ENCODE data around the gene PTPRE. TPM values are rescaled to one million over a fixed set of nuclear protein-coding genes. Genes with fewer than 3 reads are reported as not detected.

PTPRE gene
- total RNA-seq, 1 experiment from 2014 or later, result 11.6 TPM

DNA sequence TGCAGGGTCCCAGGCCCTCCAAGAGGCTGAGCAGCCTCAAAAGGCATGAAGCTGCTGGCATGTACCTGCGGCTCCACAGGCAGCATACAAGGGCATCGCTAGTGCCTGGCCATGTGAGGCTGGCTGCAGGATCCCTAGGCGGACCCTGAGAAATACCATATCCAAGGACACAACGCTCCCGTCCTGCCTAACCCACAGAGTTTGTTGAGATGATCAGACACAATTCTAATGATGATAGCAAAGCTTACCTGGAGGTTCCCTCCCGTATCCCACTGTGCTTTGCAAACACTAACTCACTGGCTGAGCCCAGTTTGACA is 31.5 kb upstream of the PTPRE start:
- intact Hi-C loops (cut with micrococcal nuclease; ENCODE audit: unreplicated experiment), result no loop called here
- peaks cover 23% of the 10 kb centered on the region for H3K27me3 ChIP-seq (replicated peaks; ENCODE audit: insufficient read depth, low read depth, low read length, poor library complexity)
- TF ChIP-seq, protein P1, sequence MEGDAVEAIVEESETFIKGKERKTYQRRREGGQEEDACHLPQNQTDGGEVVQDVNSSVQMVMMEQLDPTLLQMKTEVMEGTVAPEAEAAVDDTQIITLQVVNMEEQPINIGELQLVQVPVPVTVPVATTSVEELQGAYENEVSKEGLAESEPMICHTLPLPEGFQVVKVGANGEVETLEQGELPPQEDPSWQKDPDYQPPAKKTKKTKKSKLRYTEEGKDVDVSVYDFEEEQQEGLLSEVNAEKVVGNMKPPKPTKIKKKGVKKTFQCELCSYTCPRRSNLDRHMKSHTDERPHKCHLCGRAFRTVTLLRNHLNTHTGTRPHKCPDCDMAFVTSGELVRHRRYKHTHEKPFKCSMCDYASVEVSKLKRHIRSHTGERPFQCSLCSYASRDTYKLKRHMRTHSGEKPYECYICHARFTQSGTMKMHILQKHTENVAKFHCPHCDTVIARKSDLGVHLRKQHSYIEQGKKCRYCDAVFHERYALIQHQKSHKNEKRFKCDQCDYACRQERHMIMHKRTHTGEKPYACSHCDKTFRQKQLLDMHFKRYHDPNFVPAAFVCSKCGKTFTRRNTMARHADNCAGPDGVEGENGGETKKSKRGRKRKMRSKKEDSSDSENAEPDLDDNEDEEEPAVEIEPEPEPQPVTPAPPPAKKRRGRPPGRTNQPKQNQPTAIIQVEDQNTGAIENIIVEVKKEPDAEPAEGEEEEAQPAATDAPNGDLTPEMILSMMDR (conservative IDR thresholded peaks at IDR 0.05; ENCODE audit: low read depth, low read length), result no peak
- no peak for TF ChIP-seq EZH2 (IDR thresholded peaks at IDR 0.05; ENCODE audit: borderline replicate concordance, low read depth, low read length, poor library complexity, severe bottlenecking)
- no peak overlapping the region for H3K27ac ChIP-seq (ENCODE audit: low read depth, low read length, poor library complexity, severe bottlenecking)
- H3K4me1 ChIP-seq (ENCODE audit: insufficient read depth, low read length, poor library complexity, severe bottlenecking), result no peaks in the 10 kb centered on the region
- H3K9me3 ChIP-seq (ENCODE audit: low read depth, low read length, poor library complexity, severe bottlenecking), result no peaks in the 10 kb centered on the region
- no peaks in the 10 kb centered on the region for H3K36me3 ChIP-seq (ENCODE audit: insufficient read depth, low read length, poor library complexity, severe bottlenecking)
- DNase-seq (ENCODE audit: low spot score), result no peak
- BruUV-seq (replicated peaks), result no TSS peak
- POLR2A ChIA-PET (ENCODE audit: low non-redundant PET), result no interaction called here
- H3K4me3 ChIP-seq (ENCODE audit: low read depth, low read length, poor library complexity, severe bottlenecking), result no peak overlapping the region
- CTCF ChIA-PET, result no interaction called here

DNA sequence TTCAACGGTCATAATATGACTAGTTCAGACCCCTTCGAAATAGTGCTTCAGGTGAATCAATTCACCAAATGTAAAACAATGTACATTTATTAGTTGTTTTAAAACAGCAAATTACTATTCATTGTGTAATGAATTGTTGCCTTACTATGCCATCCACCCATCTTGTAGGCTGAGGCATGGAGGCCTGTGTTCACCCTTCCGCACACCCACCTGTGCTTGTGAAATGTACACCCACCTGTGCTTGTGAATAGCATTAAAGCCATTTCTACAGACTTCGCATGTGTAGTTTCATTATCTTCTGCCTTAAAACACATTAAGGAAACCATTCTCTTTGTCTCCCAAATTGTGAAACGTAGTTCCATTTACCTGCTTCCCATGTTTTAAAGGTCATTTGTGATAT is 31.0 kb upstream of the PTPRE start:
- no TSS peak for BruUV-seq (replicated peaks)
- H3K4me3 ChIP-seq (ENCODE audit: low read depth, low read length, poor library complexity, severe bottlenecking), result no peak overlapping the region
- H3K36me3 ChIP-seq (ENCODE audit: insufficient read depth, low read length, poor library complexity, severe bottlenecking), result no peaks in the 10 kb centered on the region
- no peaks in the 10 kb centered on the region for H3K9me3 ChIP-seq (ENCODE audit: low read depth, low read length, poor library complexity, severe bottlenecking)
- intact Hi-C loops (cut with micrococcal nuclease; ENCODE audit: unreplicated experiment), result no loop called here
- H3K27me3 ChIP-seq (replicated peaks; ENCODE audit: insufficient read depth, low read depth, low read length, poor library complexity), result peaks cover 23% of the 10 kb centered on the region
- TF ChIP-seq, protein P1 (conservative IDR thresholded peaks at IDR 0.05; ENCODE audit: low read depth, low read length), result no peak
- no peak for TF ChIP-seq EZH2 (IDR thresholded peaks at IDR 0.05; ENCODE audit: borderline replicate concordance, low read depth, low read length, poor library complexity, severe bottlenecking)
- no peak for DNase-seq (ENCODE audit: low spot score)
- H3K27ac ChIP-seq (ENCODE audit: low read depth, low read length, poor library complexity, severe bottlenecking), result no peak overlapping the region
- ChIA-PET POLR2A (ENCODE audit: low non-redundant PET) (no interaction called here), CTCF (no interaction called here)
- H3K4me1 ChIP-seq (ENCODE audit: insufficient read depth, low read length, poor library complexity, severe bottlenecking), result no peaks in the 10 kb centered on the region

DNA sequence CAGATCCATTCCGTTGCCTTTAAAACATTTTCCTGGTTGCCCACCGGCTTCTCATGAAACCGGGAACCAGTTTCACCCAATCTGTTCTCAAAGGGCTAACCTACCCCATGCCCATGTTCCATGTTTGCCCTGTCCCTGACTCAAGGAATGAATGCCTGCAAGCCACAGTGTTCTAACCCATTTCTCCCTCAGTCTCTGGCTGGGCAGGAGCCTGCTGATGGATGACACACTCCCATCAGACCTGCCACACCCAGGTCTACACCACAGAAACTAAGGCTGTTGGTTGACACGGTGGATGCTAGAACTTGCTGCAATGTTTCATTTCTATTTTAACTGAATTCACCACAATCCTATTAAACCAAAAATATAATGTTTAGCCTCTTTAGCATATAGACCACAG is 29.8 kb upstream of the PTPRE start:
- H3K27me3 ChIP-seq (replicated peaks; ENCODE audit: insufficient read depth, low read depth, low read length, poor library complexity), result peaks cover 23% of the 10 kb centered on the region
- POLR2A ChIA-PET (ENCODE audit: low non-redundant PET), result no interaction called here
- TF ChIP-seq, protein P1 (conservative IDR thresholded peaks at IDR 0.05; ENCODE audit: low read depth, low read length), result no peak
- no peak for TF ChIP-seq EZH2 (IDR thresholded peaks at IDR 0.05; ENCODE audit: borderline replicate concordance, low read depth, low read length, poor library complexity, severe bottlenecking)
- no TSS peak for BruUV-seq (replicated peaks)
- CTCF ChIA-PET, result no interaction called here
- no peaks in the 10 kb centered on the region for H3K36me3 ChIP-seq (ENCODE audit: insufficient read depth, low read length, poor library complexity, severe bottlenecking)
- intact Hi-C loops (cut with micrococcal nuclease; ENCODE audit: unreplicated experiment), result no loop called here
- H3K4me3 ChIP-seq (ENCODE audit: low read depth, low read length, poor library complexity, severe bottlenecking), result no peak overlapping the region
- H3K4me1 ChIP-seq (ENCODE audit: insufficient read depth, low read length, poor library complexity, severe bottlenecking), result no peaks in the 10 kb centered on the region
- no peak overlapping the region for H3K27ac ChIP-seq (ENCODE audit: low read depth, low read length, poor library complexity, severe bottlenecking)
- no peaks in the 10 kb centered on the region for H3K9me3 ChIP-seq (ENCODE audit: low read depth, low read length, poor library complexity, severe bottlenecking)
- no peak for DNase-seq (ENCODE audit: low spot score)

Data from A673 (cell line).